Liver (tissue), 3 donors: ENCODE data around the gene LDLRAD3.

Source experiments
- ATF3 ChIP-seq: IDR thresholded peaks from 2 replicates; pipeline ENCODE4 v1.6.1; 2016; ENCODE audit warnings: antibody characterized with exemption
- CTCF ChIP-seq: fragments of 150-350 bp; IDR thresholded peaks from 2 replicates; pipeline ENCODE4 v1.5.1; 2017; ENCODE audit warnings: improper control_type of control experiment, low read depth, low read length; ENCODE audit not compliant: missing input control
- EGR1 ChIP-seq, 2 donors: IDR thresholded peaks; 2 replicates each; pipeline ENCODE4 v1.6.1; 2016 to 2018; ENCODE audit warnings: antibody characterized with exemption in 2 of 2, low read depth in 2 of 2
- GABPA ChIP-seq, 2 donors: IDR thresholded peaks in 1 of 2; conservative IDR thresholded peaks in 1 of 2; 2 replicates each; pipeline ENCODE4 v1.6.1; 2016; ENCODE audit warnings: antibody characterized with exemption in 2 of 2, mild to moderate bottlenecking in 1 of 2, moderate library complexity in 1 of 2
- JUND ChIP-seq, 2 donors: IDR thresholded peaks; 2 replicates each; pipeline ENCODE4 v1.6.1; 2016; ENCODE audit warnings: antibody characterized with exemption in 2 of 2
- NR2F2 ChIP-seq: IDR thresholded peaks from 2 replicates; pipeline ENCODE4 v1.6.1; 2016; ENCODE audit warnings: antibody characterized with exemption
- RAD21 ChIP-seq, 2 donors: IDR thresholded peaks; 2 replicates each; pipeline ENCODE4 v1.6.1; 2016; ENCODE audit warnings: antibody characterized with exemption in 2 of 2, mild to moderate bottlenecking in 2 of 2
- REST ChIP-seq: IDR thresholded peaks from 2 replicates; pipeline ENCODE4 v1.6.1; 2016; ENCODE audit warnings: antibody characterized with exemption, mild to moderate bottlenecking
- SP1 ChIP-seq: IDR thresholded peaks from 2 replicates; pipeline ENCODE4 v1.6.1; 2018; ENCODE audit warnings: antibody characterized with exemption, mild to moderate bottlenecking
- TAF1 ChIP-seq: conservative IDR thresholded peaks from 2 replicates; pipeline ENCODE4 v1.6.1; 2016; ENCODE audit warnings: antibody characterized with exemption, mild to moderate bottlenecking
- donor health status: healthy.
- donor health status: healthy.

- TF ChIP-seq CTCF (no peak), RAD21 (IDR thresholded peaks at IDR 0.05) (no peak), REST (no peak), SP1 (no peak), TAF1 (no peak), JUND (IDR thresholded peaks at IDR 0.05) (no peak), GABPA (IDR thresholded peaks at IDR 0.05 in 1 of 2, conservative IDR thresholded peaks at IDR 0.05 in 1 of 2) (no peak), NR2F2 (no peak), ATF3 (no peak), EGR1 (IDR thresholded peaks at IDR 0.05; ENCODE audit: low read depth in 2 of 2) (no peak)
Measured at GRCh38 chr11:36192425-36193289, 248.8 kb downstream of the LDLRAD3 start.
